ENCODE results near the gene TEX19.

TEX19 gene

DNA sequence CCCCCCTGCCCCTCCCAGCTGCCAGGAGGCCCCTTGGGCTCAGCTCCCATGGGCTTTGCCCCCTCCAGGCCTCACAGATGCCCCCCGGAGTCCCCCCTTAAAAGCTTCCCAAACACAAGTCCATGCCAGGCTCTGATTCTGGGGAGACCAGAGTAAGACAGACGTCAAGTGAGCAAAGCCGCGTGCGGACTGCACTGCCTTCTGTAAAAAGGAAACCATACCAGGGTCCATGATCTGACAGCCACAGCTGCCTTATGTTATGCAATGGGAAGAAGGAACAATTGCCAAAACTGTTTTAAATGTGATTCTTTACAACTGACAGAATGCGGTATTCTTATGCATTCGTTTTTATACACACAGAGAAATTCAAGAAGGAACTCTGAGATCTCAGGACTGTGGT, 41.2 kb downstream of the TEX19 start:
- no peaks in the 10 kb centered on the region for H3K79me2 ChIP-seq (ENCODE audit: insufficient read depth, low read length)
- no peaks in the 10 kb centered on the region for H3K27me3 ChIP-seq (ENCODE audit: insufficient read depth, low read length)
- no peak overlapping the region for H3K4me2 ChIP-seq (ENCODE audit: low read length)
- H3K4me3 ChIP-seq (ENCODE audit: low read depth, low read length, poor library complexity, severe bottlenecking) = no peak overlapping the region
- no peaks in the 10 kb centered on the region for H4K20me1 ChIP-seq (ENCODE audit: insufficient read depth, low read length)
- peaks cover 13% of the 10 kb centered on the region for H3K36me3 ChIP-seq (ENCODE audit: insufficient read depth, low read length)
- H2AFZ ChIP-seq (ENCODE audit: low read length) = no peak overlapping the region
- H3K9me2 ChIP-seq (ENCODE audit: low read depth, low read length) = no peaks in the 10 kb centered on the region
- no peak overlapping the region for H3K9ac ChIP-seq (ENCODE audit: low read length)
- H3K4me1 ChIP-seq (ENCODE audit: insufficient read depth, low read length, severe bottlenecking) = peaks cover 9% of the 10 kb centered on the region
- H3K9me3 ChIP-seq (ENCODE audit: low read length) = no peaks in the 10 kb centered on the region
- H3F3A ChIP-seq (ENCODE audit: insufficient read depth, low read length) = no peaks in the 10 kb centered on the region
- no peak overlapping the region for H3K27ac ChIP-seq (ENCODE audit: low read depth, low read length, poor library complexity, severe bottlenecking)
- TF ChIP-seq, protein P1, sequence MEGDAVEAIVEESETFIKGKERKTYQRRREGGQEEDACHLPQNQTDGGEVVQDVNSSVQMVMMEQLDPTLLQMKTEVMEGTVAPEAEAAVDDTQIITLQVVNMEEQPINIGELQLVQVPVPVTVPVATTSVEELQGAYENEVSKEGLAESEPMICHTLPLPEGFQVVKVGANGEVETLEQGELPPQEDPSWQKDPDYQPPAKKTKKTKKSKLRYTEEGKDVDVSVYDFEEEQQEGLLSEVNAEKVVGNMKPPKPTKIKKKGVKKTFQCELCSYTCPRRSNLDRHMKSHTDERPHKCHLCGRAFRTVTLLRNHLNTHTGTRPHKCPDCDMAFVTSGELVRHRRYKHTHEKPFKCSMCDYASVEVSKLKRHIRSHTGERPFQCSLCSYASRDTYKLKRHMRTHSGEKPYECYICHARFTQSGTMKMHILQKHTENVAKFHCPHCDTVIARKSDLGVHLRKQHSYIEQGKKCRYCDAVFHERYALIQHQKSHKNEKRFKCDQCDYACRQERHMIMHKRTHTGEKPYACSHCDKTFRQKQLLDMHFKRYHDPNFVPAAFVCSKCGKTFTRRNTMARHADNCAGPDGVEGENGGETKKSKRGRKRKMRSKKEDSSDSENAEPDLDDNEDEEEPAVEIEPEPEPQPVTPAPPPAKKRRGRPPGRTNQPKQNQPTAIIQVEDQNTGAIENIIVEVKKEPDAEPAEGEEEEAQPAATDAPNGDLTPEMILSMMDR (IDR thresholded peaks at IDR 0.05; ENCODE audit: low read length) = no peak
- no peak for TF ChIP-seq EZH2 (IDR thresholded peaks at IDR 0.05; ENCODE audit: borderline replicate concordance, low read length)

DNA sequence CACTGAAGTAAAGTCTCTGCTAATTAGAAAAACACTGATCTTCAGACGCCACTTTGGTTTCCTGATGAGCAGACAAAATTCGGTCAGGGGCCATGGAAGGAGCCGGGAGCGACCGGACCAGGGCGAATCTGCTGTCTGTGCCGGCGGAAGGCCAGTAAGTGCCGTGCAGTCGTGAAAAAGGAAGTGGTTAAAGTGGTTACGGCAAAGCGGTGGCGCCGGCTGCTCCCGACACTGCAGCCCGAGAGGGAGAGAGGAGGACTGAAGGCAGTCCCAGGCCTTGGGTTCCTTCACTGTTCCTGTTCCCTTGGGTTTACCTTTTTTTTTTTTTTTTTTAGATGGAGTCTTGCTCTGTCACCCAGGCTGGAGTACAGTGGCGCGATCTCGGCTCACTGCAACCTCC, 41.8 kb downstream of the TEX19 start:
- no peaks in the 10 kb centered on the region for H3K9me3 ChIP-seq (ENCODE audit: low read length)
- H3K27me3 ChIP-seq (ENCODE audit: insufficient read depth, low read length) = no peaks in the 10 kb centered on the region
- no peak overlapping the region for H3K4me3 ChIP-seq (ENCODE audit: low read depth, low read length, poor library complexity, severe bottlenecking)
- peak overlapping the region; percentile 63 for H3K4me2 ChIP-seq (ENCODE audit: low read length)
- no peak for TF ChIP-seq EZH2 (IDR thresholded peaks at IDR 0.05; ENCODE audit: borderline replicate concordance, low read length)
- TF ChIP-seq, protein P1 (IDR thresholded peaks at IDR 0.05; ENCODE audit: low read length) = no peak
- peaks cover 9% of the 10 kb centered on the region for H3K4me1 ChIP-seq (ENCODE audit: insufficient read depth, low read length, severe bottlenecking)
- no peaks in the 10 kb centered on the region for H3F3A ChIP-seq (ENCODE audit: insufficient read depth, low read length)
- no peaks in the 10 kb centered on the region for H4K20me1 ChIP-seq (ENCODE audit: insufficient read depth, low read length)
- H2AFZ ChIP-seq (ENCODE audit: low read length) = no peak overlapping the region
- no peak overlapping the region for H3K9ac ChIP-seq (ENCODE audit: low read length)
- H3K27ac ChIP-seq (ENCODE audit: low read depth, low read length, poor library complexity, severe bottlenecking) = no peak overlapping the region
- peaks cover 13% of the 10 kb centered on the region for H3K36me3 ChIP-seq (ENCODE audit: insufficient read depth, low read length)
- H3K79me2 ChIP-seq (ENCODE audit: insufficient read depth, low read length) = no peaks in the 10 kb centered on the region
- H3K9me2 ChIP-seq (ENCODE audit: low read depth, low read length) = no peaks in the 10 kb centered on the region

DNA sequence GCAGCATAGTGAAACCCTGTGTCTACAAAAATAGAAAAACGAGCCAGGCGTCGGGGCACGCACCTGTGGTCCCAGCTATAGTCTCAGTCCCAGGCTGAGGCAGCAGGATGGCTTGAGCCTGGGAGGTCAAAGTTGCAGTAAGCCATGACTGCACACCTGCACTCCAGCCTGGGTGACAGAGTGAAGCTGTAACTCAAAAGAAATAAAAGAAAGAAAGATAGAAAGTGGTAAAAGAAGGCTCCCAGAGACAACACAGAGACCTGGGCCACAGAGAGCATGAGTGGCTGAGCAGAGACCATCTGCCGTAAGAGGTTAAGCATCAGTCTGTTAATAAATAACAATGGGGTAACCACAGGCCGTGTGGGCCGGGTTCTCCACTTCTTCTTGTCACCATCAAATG, 43.8 kb downstream of the TEX19 start:
- H3K4me2 ChIP-seq (ENCODE audit: low read length) = no peak overlapping the region
- H3F3A ChIP-seq (ENCODE audit: insufficient read depth, low read length) = no peaks in the 10 kb centered on the region
- H3K9me3 ChIP-seq (ENCODE audit: low read length) = no peaks in the 10 kb centered on the region
- H3K9me2 ChIP-seq (ENCODE audit: low read depth, low read length) = no peaks in the 10 kb centered on the region
- no peaks in the 10 kb centered on the region for H4K20me1 ChIP-seq (ENCODE audit: insufficient read depth, low read length)
- TF ChIP-seq EZH2 (IDR thresholded peaks at IDR 0.05; ENCODE audit: borderline replicate concordance, low read length) = no peak
- TF ChIP-seq, protein P1 (IDR thresholded peaks at IDR 0.05; ENCODE audit: low read length) = no peak
- no peak overlapping the region for H3K9ac ChIP-seq (ENCODE audit: low read length)
- H3K79me2 ChIP-seq (ENCODE audit: insufficient read depth, low read length) = no peaks in the 10 kb centered on the region
- H3K27ac ChIP-seq (ENCODE audit: low read depth, low read length, poor library complexity, severe bottlenecking) = peak overlapping the region; percentile 44
- H2AFZ ChIP-seq (ENCODE audit: low read length) = no peak overlapping the region
- H3K4me3 ChIP-seq (ENCODE audit: low read depth, low read length, poor library complexity, severe bottlenecking) = no peak overlapping the region
- H3K27me3 ChIP-seq (ENCODE audit: insufficient read depth, low read length) = no peaks in the 10 kb centered on the region
- peaks cover 9% of the 10 kb centered on the region for H3K4me1 ChIP-seq (ENCODE audit: insufficient read depth, low read length, severe bottlenecking)
- H3K36me3 ChIP-seq (ENCODE audit: insufficient read depth, low read length) = peaks cover 13% of the 10 kb centered on the region

Measured in OCI-LY1 (cell line).